HEK293 (cell line): ENCODE data around the gene AGK.
"Not testable (repeated sequence)": the region's sequence is repeated elsewhere in the genome, so short reads cannot be mapped to it uniquely, and the experiment has no call there.

Source experiments
- CTCF ChIA-PET: fragments of 350-600 bp; formaldehyde crosslinking; extraction: SDS; loops from one replicate; lab custom pipeline; 2021; ENCODE audit warnings: antibody characterized with exemption; lab: Yijun Ruan, JAX
- POLR2A ChIA-PET: fragments of 300-600 bp; formaldehyde crosslinking; extraction: SDS; loops from one replicate; lab custom pipeline; 2020; ENCODE audit warnings: antibody characterized with exemption, inconsistent platforms; lab: Yijun Ruan, JAX
- H3K27ac ChIP-seq: fragments of 200-500 bp; sonication (Bioruptor generic); 2 replicates; pipeline ENCODE4 v1.5.1; 2014; ENCODE audit warnings: low read depth, low read length, control low read depth, inconsistent platforms; ENCODE audit errors: extremely low read depth
- H3K36me3 ChIP-seq, 2 experiments: fragments of 200-500 bp in 1 of 2; sonication (Bioruptor generic) in 1 of 2; 1 replicate in 1 of 2; 2 replicates in 1 of 2; pipeline ENCODE4 v1.5.1; 2014 to 2017; ENCODE audit warnings: inconsistent platforms in 2 of 2, low read length in 2 of 2; ENCODE audit not compliant: control insufficient read depth in 2 of 2, insufficient read depth in 1 of 2
- H3K4me1 ChIP-seq: fragments of 200-500 bp; sonication (Bioruptor generic); 2 replicates; pipeline ENCODE4 v1.5.1; 2014; ENCODE audit warnings: mild to moderate bottlenecking, low read length, inconsistent platforms; ENCODE audit not compliant: control insufficient read depth, insufficient read depth
- H3K4me3 ChIP-seq: 2 replicates; pipeline ENCODE4 v1.5.1; 2011; ENCODE audit warnings: low read depth, mild to moderate bottlenecking, control low read depth, low read length, moderate library complexity
- H3K9me3 ChIP-seq: fragments of 200-500 bp; sonication (Bioruptor generic); 2 replicates; pipeline ENCODE4 v1.5.1; 2014; ENCODE audit warnings: low read depth, low read length, inconsistent platforms; ENCODE audit not compliant: control insufficient read depth, insufficient read depth
- ZBTB7A ChIP-seq: fragments of 450-650 bp; formaldehyde crosslinking; IDR thresholded peaks from 2 replicates; pipeline ENCODE4 v1.5.1; 2016; ENCODE audit warnings: low read depth, missing biosample characterization, missing genetic modification characterization
- ZFP69B ChIP-seq: fragments of 450-650 bp; formaldehyde crosslinking; IDR thresholded peaks from 2 replicates; pipeline ENCODE4 v1.5.1; 2016; ENCODE audit warnings: missing biosample characterization, missing genetic modification characterization
- ZNF114 ChIP-seq: fragments of 450-650 bp; formaldehyde crosslinking; IDR thresholded peaks from 2 replicates; pipeline ENCODE4 v1.5.0; 2017; ENCODE audit warnings: missing biosample characterization, missing genetic modification characterization
- ZNF274 ChIP-seq, 2 experiments: fragments of 200-500 bp in 1 of 2; fragments of 450-650 bp in 1 of 2; sonication (Bioruptor generic) in 1 of 2; formaldehyde crosslinking in 1 of 2; IDR thresholded peaks; 2 replicates each; pipeline versions ENCODE4 v1.5.1 to v1.6.1; 2014 to 2016; ENCODE audit warnings: borderline replicate concordance in 1 of 2, inconsistent platforms in 1 of 2, low read length in 1 of 2, missing biosample characterization in 1 of 2, missing genetic modification characterization in 1 of 2
- ZNF280D ChIP-seq: fragments of 450-650 bp; formaldehyde crosslinking; IDR thresholded peaks from 2 replicates; pipeline ENCODE4 v1.5.1; 2016; ENCODE audit warnings: missing biosample characterization, missing genetic modification characterization
- ZNF416 ChIP-seq: fragments of 450-650 bp; formaldehyde crosslinking; IDR thresholded peaks from 2 replicates; pipeline ENCODE4 v1.5.1; 2016; ENCODE audit warnings: missing biosample characterization, missing genetic modification characterization
- ZNF449 ChIP-seq: fragments of 450-650 bp; formaldehyde crosslinking; IDR thresholded peaks from 2 replicates; pipeline ENCODE4 v1.5.1; 2017; ENCODE audit warnings: missing biosample characterization, mild to moderate bottlenecking, missing genetic modification characterization, moderate library complexity
- ZNF600 ChIP-seq: fragments of 450-650 bp; formaldehyde crosslinking; IDR thresholded peaks from 2 replicates; pipeline ENCODE4 v1.5.1; 2016; ENCODE audit warnings: missing biosample characterization, missing genetic modification characterization
- ZNF670 ChIP-seq: fragments of 450-650 bp; formaldehyde crosslinking; IDR thresholded peaks from 2 replicates; pipeline ENCODE4 v1.5.1; 2016; ENCODE audit warnings: missing biosample characterization, missing genetic modification characterization, low read depth
- ZNF837 ChIP-seq: fragments of 450-650 bp; formaldehyde crosslinking; IDR thresholded peaks from 2 replicates; pipeline ENCODE4 v1.5.1; 2016; ENCODE audit warnings: missing biosample characterization, missing genetic modification characterization
- TF ChIP-seq, protein P1 (sequence below): fragments of 450-650 bp; formaldehyde crosslinking; IDR thresholded peaks from 2 replicates; pipeline ENCODE4 v1.5.1; 2016; ENCODE audit warnings: missing biosample characterization, missing genetic modification characterization
- TF ChIP-seq, protein P2 (sequence below): fragments of 450-650 bp; formaldehyde crosslinking; IDR thresholded peaks from 2 replicates; pipeline ENCODE4 v1.5.1; 2016; ENCODE audit warnings: missing biosample characterization, missing genetic modification characterization
- TF ChIP-seq, protein P3 (sequence below): fragments of 450-650 bp; IDR thresholded peaks from 2 replicates; pipeline ENCODE4 v1.5.1; 2018; ENCODE audit warnings: missing biosample characterization, missing genetic modification characterization
- TF ChIP-seq, protein P4 (sequence below): fragments of 450-650 bp; formaldehyde crosslinking; IDR thresholded peaks from 2 replicates; pipeline ENCODE4 v1.5.1; 2016; ENCODE audit warnings: missing biosample characterization, missing genetic modification characterization

AGK gene

GRCh38 chr7:141577043-141577839 is 26.0 kb downstream of the AGK start (continued):
- TF ChIP-seq, protein P1, sequence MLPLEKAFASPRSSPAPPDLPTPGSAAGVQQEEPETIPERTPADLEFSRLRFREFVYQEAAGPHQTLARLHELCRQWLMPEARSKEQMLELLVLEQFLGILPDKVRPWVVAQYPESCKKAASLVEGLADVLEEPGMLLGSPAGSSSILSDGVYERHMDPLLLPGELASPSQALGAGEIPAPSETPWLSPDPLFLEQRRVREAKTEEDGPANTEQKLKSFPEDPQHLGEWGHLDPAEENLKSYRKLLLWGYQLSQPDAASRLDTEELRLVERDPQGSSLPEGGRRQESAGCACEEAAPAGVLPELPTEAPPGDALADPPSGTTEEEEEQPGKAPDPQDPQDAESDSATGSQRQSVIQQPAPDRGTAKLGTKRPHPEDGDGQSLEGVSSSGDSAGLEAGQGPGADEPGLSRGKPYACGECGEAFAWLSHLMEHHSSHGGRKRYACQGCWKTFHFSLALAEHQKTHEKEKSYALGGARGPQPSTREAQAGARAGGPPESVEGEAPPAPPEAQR (tag by site-specific recombination) = no peak
- no peak for TF ChIP-seq ZBTB7A (tag by site-specific recombination)
- TF ChIP-seq ZNF114 = no peak
- TF ChIP-seq ZFP69B = no peak
- TF ChIP-seq, protein P2, sequence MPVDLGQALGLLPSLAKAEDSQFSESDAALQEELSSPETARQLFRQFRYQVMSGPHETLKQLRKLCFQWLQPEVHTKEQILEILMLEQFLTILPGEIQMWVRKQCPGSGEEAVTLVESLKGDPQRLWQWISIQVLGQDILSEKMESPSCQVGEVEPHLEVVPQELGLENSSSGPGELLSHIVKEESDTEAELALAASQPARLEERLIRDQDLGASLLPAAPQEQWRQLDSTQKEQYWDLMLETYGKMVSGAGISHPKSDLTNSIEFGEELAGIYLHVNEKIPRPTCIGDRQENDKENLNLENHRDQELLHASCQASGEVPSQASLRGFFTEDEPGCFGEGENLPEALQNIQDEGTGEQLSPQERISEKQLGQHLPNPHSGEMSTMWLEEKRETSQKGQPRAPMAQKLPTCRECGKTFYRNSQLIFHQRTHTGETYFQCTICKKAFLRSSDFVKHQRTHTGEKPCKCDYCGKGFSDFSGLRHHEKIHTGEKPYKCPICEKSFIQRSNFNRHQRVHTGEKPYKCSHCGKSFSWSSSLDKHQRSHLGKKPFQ (tag by site-specific recombination) = no peak
- TF ChIP-seq, protein P3, sequence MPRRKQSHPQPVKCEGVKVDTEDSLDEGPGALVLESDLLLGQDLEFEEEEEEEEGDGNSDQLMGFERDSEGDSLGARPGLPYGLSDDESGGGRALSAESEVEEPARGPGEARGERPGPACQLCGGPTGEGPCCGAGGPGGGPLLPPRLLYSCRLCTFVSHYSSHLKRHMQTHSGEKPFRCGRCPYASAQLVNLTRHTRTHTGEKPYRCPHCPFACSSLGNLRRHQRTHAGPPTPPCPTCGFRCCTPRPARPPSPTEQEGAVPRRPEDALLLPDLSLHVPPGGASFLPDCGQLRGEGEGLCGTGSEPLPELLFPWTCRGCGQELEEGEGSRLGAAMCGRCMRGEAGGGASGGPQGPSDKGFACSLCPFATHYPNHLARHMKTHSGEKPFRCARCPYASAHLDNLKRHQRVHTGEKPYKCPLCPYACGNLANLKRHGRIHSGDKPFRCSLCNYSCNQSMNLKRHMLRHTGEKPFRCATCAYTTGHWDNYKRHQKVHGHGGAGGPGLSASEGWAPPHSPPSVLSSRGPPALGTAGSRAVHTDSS (tag by site-specific recombination) = no peak
- TF ChIP-seq ZNF837 = no peak
- TF ChIP-seq, all 188 proteins: peak for 0

DNA sequence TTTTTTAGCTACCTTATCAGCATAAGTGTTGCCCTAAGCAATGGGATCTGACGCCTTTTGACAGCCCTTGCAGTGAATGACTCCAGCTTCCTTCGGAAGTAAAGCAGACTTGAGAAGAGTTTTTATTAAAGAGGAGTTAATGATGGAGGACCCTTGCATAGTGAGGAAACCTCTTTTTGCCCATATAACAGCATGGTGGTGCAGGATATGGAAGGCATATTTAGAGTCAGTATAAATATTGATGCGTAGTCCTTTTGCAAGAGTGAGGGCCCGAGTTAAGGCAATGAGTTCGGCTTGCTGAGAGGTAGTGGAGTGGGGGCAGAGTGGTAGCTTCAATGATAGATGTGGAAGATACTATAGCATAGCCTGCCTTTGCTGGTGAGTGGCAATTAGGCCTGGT is 28.7 kb downstream of the AGK start:
- peaks cover 0 to 17% of the 10 kb centered on the region in 2 experiments; a peak in 1 of 3 replicates for H3K36me3 ChIP-seq
- H3K4me1 ChIP-seq, CTCF ChIA-PET, POLR2A ChIA-PET, H3K4me3 ChIP-seq, H3K27ac ChIP-seq, H3K9me3 ChIP-seq: not testable (repeated sequence)
- TF ChIP-seq ZNF600 (tag by site-specific recombination) = peak; percentile 86

DNA sequence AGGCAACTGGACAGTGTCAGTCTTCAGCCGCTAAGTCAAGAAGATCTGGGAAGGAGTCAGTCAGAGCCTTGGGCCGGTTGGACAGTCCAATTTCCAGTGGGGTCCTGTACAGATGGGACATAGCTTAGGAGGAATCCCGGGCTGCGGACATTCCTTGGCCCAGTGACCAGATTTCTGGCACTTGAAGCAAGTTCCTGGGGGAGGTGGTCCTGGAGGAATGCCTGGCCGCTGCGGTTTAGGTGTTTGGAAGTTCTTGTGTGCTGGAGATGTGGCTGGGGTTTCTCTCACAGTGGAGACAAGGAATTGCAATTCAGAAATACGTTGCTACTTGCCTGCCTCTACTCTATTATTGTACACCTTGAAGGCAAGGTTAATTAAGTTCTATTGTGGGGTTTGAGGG is 30.9 kb downstream of the AGK start:
- POLR2A ChIA-PET, H3K4me1 ChIP-seq, H3K4me3 ChIP-seq, H3K9me3 ChIP-seq, H3K27ac ChIP-seq: not testable (repeated sequence)
- peaks cover 0 to 12% of the 10 kb centered on the region in 2 experiments; a peak in 1 of 3 replicates for H3K36me3 ChIP-seq
- CTCF ChIA-PET = interaction anchor here (0.7 kb wide), 1 partner anchor 73 kb away, joined by 3 read pairs; no protein-coding TSS in a partner anchor

DNA sequence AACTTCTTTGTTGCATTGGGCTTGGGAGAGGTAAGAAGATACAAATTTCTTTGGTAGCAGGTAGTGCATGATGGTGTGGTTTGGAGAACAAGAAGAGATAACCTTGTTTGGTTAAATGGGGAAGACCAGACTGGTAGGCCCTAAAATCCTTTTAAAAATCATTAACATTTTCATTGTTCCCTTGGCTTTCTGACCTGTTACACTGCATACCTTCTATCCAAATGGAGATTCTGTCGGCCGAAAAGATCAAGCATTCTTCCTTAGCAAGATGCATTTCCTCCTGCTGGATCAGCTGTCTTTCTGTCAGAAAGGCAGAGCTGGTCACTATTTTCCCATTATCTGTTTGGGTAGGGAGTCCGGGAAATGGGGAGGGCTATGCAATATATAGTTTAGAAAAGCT is 33.7 kb downstream of the AGK start:
- no peak overlapping the region for H3K27ac ChIP-seq
- ChIA-PET CTCF (interaction anchor here (1.0 kb wide), 1 partner anchor 70 kb away, joined by 3 read pairs; no protein-coding TSS in a partner anchor), POLR2A (no interaction called here)
- H3K4me1 ChIP-seq = no peaks in the 10 kb centered on the region
- no peak overlapping the region for H3K4me3 ChIP-seq
- H3K36me3 ChIP-seq = peaks cover 0 to 9% of the 10 kb centered on the region in 2 experiments; a peak in 1 of 3 replicates
- no peak for TF ChIP-seq ZNF280D (tag by site-specific recombination)
- TF ChIP-seq, protein P4, sequence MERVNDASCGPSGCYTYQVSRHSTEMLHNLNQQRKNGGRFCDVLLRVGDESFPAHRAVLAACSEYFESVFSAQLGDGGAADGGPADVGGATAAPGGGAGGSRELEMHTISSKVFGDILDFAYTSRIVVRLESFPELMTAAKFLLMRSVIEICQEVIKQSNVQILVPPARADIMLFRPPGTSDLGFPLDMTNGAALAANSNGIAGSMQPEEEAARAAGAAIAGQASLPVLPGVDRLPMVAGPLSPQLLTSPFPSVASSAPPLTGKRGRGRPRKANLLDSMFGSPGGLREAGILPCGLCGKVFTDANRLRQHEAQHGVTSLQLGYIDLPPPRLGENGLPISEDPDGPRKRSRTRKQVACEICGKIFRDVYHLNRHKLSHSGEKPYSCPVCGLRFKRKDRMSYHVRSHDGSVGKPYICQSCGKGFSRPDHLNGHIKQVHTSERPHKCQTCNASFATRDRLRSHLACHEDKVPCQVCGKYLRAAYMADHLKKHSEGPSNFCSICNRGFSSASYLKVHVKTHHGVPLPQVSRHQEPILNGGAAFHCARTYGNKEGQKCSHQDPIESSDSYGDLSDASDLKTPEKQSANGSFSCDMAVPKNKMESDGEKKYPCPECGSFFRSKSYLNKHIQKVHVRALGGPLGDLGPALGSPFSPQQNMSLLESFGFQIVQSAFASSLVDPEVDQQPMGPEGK (tag by site-specific recombination) = no peak
- no peak for TF ChIP-seq ZNF449 (tag by site-specific recombination)
- no peak for TF ChIP-seq ZNF274 (IDR thresholded peaks at IDR 0.05; ENCODE audit: low read length)
- no peak for TF ChIP-seq ZNF274 (tag by site-specific recombination; IDR thresholded peaks at IDR 0.05; ENCODE audit: borderline replicate concordance)
- no peak for TF ChIP-seq ZNF416 (tag by site-specific recombination)
- no peak for TF ChIP-seq ZNF670 (tag by site-specific recombination)
- no peaks in the 10 kb centered on the region for H3K9me3 ChIP-seq
